HepG2 (cell line): Measurements from ENCODE around the gene WDR73. TPM values are rescaled to one million over a fixed set of nuclear protein-coding genes. Genes with fewer than 3 reads are reported as not detected.

Source experiments
- ATAC-seq: fragments of 200-7000 bp; cut with Tn5 transposase; 3 replicates; pipeline ENCODE4 v1.9.1; 2020; ENCODE audit warnings: mild to moderate bottlenecking, moderate library complexity
- BruUV-seq: library from RNA; stranded (reverse); fragments of 400-500 nt; replicated peaks from 2 replicates; lab custom pipeline; 2021; lab: Mats Ljungman, UMichigan
- CTCF ChIA-PET: fragments of 300-600 bp; formaldehyde crosslinking; extraction: SDS; loops from one replicate; lab custom pipeline; 2021; ENCODE audit warnings: low total read pairs, inconsistent platforms, low intra/inter-chr PET ratio; lab: Yijun Ruan, JAX
- POLR2A ChIA-PET: fragments of 350-600 bp; sonication (Branson Sonifier 250); formaldehyde crosslinking; loops from one replicate; lab custom pipeline; 2020; ENCODE audit warnings: antibody characterized with exemption, inconsistent platforms; lab: Yijun Ruan, JAX
- DNase-seq: peaks from one replicate; pipeline ENCODE4 v3.0.0-alpha.2; 2015; ENCODE audit warnings: low spot score
- FAIRE-seq: peaks from 3 replicates; lab custom pipeline; 2011; peaks lifted over from hg19 to GRCh38; lab: Jason Lieb, UNC
- H2AFZ ChIP-seq: one replicate; pipeline ENCODE4 v1.6.1; 2011; ENCODE audit warnings: low read length, inconsistent platforms
- H3K27ac ChIP-seq: fragments of 300-600 bp; 3 replicates; pipeline ENCODE4 v1.8.0; 2011; ENCODE audit warnings: mixed run types, mild to moderate bottlenecking, mixed read lengths, low read length, inconsistent platforms; ENCODE audit not compliant: insufficient read depth; ENCODE audit errors: extremely low read length
- H3K27me3 ChIP-seq, 2 experiments: fragments of 200-600 bp in 1 of 2; 2 replicates in 1 of 2; 3 replicates in 1 of 2; pipeline versions ENCODE4 v1.6.0 to v1.8.0; 2011; ENCODE audit warnings: low read length in 2 of 2, mild to moderate bottlenecking in 2 of 2, moderate library complexity in 2 of 2, inconsistent platforms in 1 of 2; ENCODE audit not compliant: insufficient read depth in 2 of 2, control insufficient read depth in 1 of 2
- H3K36me3 ChIP-seq, 2 experiments: fragments of 200-600 bp in 1 of 2; replicated peaks in 1 of 2; 2 replicates in 1 of 2; 3 replicates in 1 of 2; pipeline versions ENCODE4 v1.5.1 to v1.8.0; 2011; ENCODE audit warnings: low read length in 2 of 2, inconsistent platforms in 1 of 2; ENCODE audit not compliant: insufficient read depth in 2 of 2, control insufficient read depth in 1 of 2
- H3K4me1 ChIP-seq: 2 replicates; pipeline ENCODE4 v1.5.1; 2012; ENCODE audit warnings: low read length, inconsistent platforms; ENCODE audit not compliant: insufficient read depth
- H3K4me2 ChIP-seq: 2 replicates; pipeline ENCODE4 v1.6.0; 2011; ENCODE audit warnings: low read depth, low read length, inconsistent platforms
- H3K4me3 ChIP-seq, 3 experiments: fragments of 200-600 bp in 1 of 3; sonication (generic), shearing (Covaris generic) in 1 of 3; replicated peaks in 1 of 3; 2 replicates each; pipeline ENCODE4 v1.5.1; 2011 to 2016; ENCODE audit warnings: low read length in 3 of 3, inconsistent platforms in 2 of 3, low read depth in 2 of 3, mild to moderate bottlenecking in 2 of 3, control low read depth in 1 of 3, mixed read lengths in 1 of 3; ENCODE audit not compliant: insufficient read depth in 1 of 3
- H3K79me2 ChIP-seq: one replicate; pipeline ENCODE4 v1.6.1; 2011; ENCODE audit warnings: low read length, inconsistent platforms; ENCODE audit not compliant: insufficient read depth
- H3K9ac ChIP-seq: 2 replicates; pipeline ENCODE4 v1.6.0; 2011; ENCODE audit warnings: mild to moderate bottlenecking, low read depth, low read length, inconsistent platforms; ENCODE audit not compliant: insufficient read depth
- H3K9me3 ChIP-seq: 2 replicates; pipeline ENCODE4 v1.5.1; 2012; ENCODE audit warnings: mild to moderate bottlenecking, low read length
- H4K20me1 ChIP-seq: 2 replicates; pipeline ENCODE4 v1.6.0; 2011; ENCODE audit warnings: inconsistent platforms, mild to moderate bottlenecking, low read length, moderate library complexity; ENCODE audit not compliant: insufficient read depth
- ATF7 ChIP-seq, 2 experiments: fragments of 450-650 bp in 1 of 2; sonication (generic) in 1 of 2; formaldehyde crosslinking in 1 of 2; IDR thresholded peaks; 2 replicates each; pipeline versions ENCODE4 v1.4.0 to v1.6.1; 2016 to 2020; ENCODE audit warnings: antibody characterized with exemption in 1 of 2, mild to moderate bottlenecking in 1 of 2, missing genetic modification reagents in 1 of 2
- GRHL1 ChIP-seq: sonication (generic); formaldehyde crosslinking; conservative IDR thresholded peaks from 2 replicates; pipeline ENCODE4 v1.8.0; 2022; ENCODE audit warnings: missing genetic modification reagents
- HNF4A ChIP-seq: sonication (generic); formaldehyde crosslinking; IDR thresholded peaks from 2 replicates; pipeline ENCODE4 v1.4.0; 2020; ENCODE audit warnings: missing genetic modification reagents
- KAT7 ChIP-seq: IDR thresholded peaks from 2 replicates; pipeline ENCODE4 v1.6.1; 2018; ENCODE audit warnings: borderline replicate concordance, missing compliant biosample characterization
- SMYD3 ChIP-seq: sonication (generic); formaldehyde crosslinking; IDR thresholded peaks from 2 replicates; pipeline ENCODE4 v1.8.1; 2023; ENCODE audit warnings: mild to moderate bottlenecking, missing genetic modification reagents
- SNRNP70 ChIP-seq: fragments of 200-400 bp; formaldehyde crosslinking; IDR thresholded peaks from 2 replicates; pipeline ENCODE4 v1.6.1; 2017; ENCODE audit warnings: mild to moderate bottlenecking, low read depth, low read length, moderate library complexity
- TGIF2 ChIP-seq: IDR thresholded peaks from 2 replicates; pipeline ENCODE4 v1.6.1; 2016; ENCODE audit warnings: control low read depth, missing compliant biosample characterization
- ZBTB40 ChIP-seq, 2 experiments: fragments of 450-650 bp in 1 of 2; sonication (generic) in 1 of 2; formaldehyde crosslinking in 1 of 2; IDR thresholded peaks; 2 replicates each; pipeline versions ENCODE4 v1.6.1 to v1.8.0; 2016 to 2022; ENCODE audit warnings: antibody characterized with exemption in 1 of 2, mild to moderate bottlenecking in 1 of 2, missing genetic modification reagents in 1 of 2
- ZNF780A ChIP-seq: sonication (generic); formaldehyde crosslinking; IDR thresholded peaks from 2 replicates; pipeline ENCODE4 v1.8.0; 2022; ENCODE audit warnings: mild to moderate bottlenecking, missing genetic modification reagents, moderate library complexity
- WGBS: methylation state at CpG from one replicate; pipeline ENCODE4 v1.1.6; 2017; ENCODE audit warnings: low lambda C conversion rate; 5-methylcytosine and 5-hydroxymethylcytosine counted together
- in situ Hi-C: cut with HindIII; loops from 2 replicates; pipeline ENCODE4 v1.10.0; 2017; ENCODE audit warnings: low pct_unique_long_range_greater_than_20kb; ENCODE audit not compliant: extremely low pct_ligation_motif_present
- intact Hi-C: fragments of 100-400 bp; cut with micrococcal nuclease; formaldehyde crosslinking; loops from one replicate; pipeline ENCODE4 v1.10.0; 2022; ENCODE audit not compliant: unreplicated experiment
- polyA plus RNA-seq, 8 experiments: library from polyadenylated mRNA; depleted of rRNA in 3 of 8; stranded (reverse) in 7 of 8; unstranded in 1 of 8; fragments of >200 nt; fragmentation: Illumina TruSeq in 4 of 8; extraction: Trizol in 4 of 8; gene quantifications; 2 replicates each; pipeline versions ENCODE4 v1.2.1 to v1.2.3, GENCODE V29; 2011 to 2016; ENCODE audit warnings: low read depth in 4 of 8, missing spikeins in 1 of 8, mixed read lengths in 1 of 8; ENCODE audit not compliant: insufficient read depth in 1 of 8
- total RNA-seq, 5 experiments: library from RNA; depleted of rRNA; stranded (reverse); fragments of >200 nt; fragmentation: Illumina TruSeq; extraction: Trizol; gene quantifications; 2 replicates each; pipeline ENCODE4 v1.2.3, GENCODE V29; 2016; ENCODE audit warnings: low read depth in 1 of 5

Gene WDR73
- total and polyA plus RNA-seq, 2 of the 13 experiments (the other 11 are each of a cell fraction or from before 2014, with no cell fraction given) = 20.0 to 35.5 TPM

- TF ChIP-seq GRHL1 (CRISPR knock-in tag) = no peak
- TF ChIP-seq ZNF780A = no peak
- peak; percentile 96 for TF ChIP-seq HNF4A (CRISPR knock-in tag)
- peak; percentile 59; the same call in 1 of the 2 replicates for TF ChIP-seq TGIF2 (CRISPR knock-in tag)
- peak; percentile 75; the same call in 1 of the 2 replicates for TF ChIP-seq SMYD3 (CRISPR knock-in tag)
- TF ChIP-seq, all 625 proteins: peak for 188
Measured at GRCh38 chr15:84606653-84607120, 47.4 kb downstream of the WDR73 start (continued).

- H3K27me3 ChIP-seq = no peaks in the 10 kb centered on the region; a peak in 1 of 5 replicates
- CTCF ChIA-PET = no interaction called here
Measured at GRCh38 chr15:84605554-84605882, 48.6 kb downstream of the WDR73 start.

More at GRCh38 chr15:84605554-84605882, 48.6 kb downstream of the WDR73 start:
- 93% methylated on average over 2 of the region's 2 CpGs for WGBS
- Histone ChIP-seq H3K4me2 (peak overlapping the region; percentile 80), H3K9me3 (no peaks in the 10 kb centered on the region), H3K9ac (0 out of 2 replicates have a peak overlapping the region, but pooled peaks have one; percentile 21), H3K79me2 (peaks cover 66% of the 10 kb centered on the region), H3K27ac (peak overlapping the region; percentile 87), H4K20me1 (no peaks in the 10 kb centered on the region), H3K4me1 (peaks cover 84% of the 10 kb centered on the region), H2AFZ (no peak overlapping the region), H3K4me3 (peak overlapping the region in 1 of 3 experiments; percentile 18; a peak in 1 of 6 replicates), H3K36me3 (peaks cover 5 to 16% of the 10 kb centered on the region in 2 experiments)
- ATAC-seq (no peak), FAIRE-seq (no peak), DNase-seq (no peak)
- in situ Hi-C loops = no loop called here
- no TSS peak for BruUV-seq
- intact Hi-C loops = no loop called here
- POLR2A ChIA-PET = interaction anchor here (0.8 to 7.1 kb wide), 7 partner anchors 19 to 111 kb away, joined by 3 to 94 read pairs (median 5); partner anchors contain the start of genes SEC11A and WDR73
- TF ChIP-seq ATF7 (IDR thresholded peaks at IDR 0.05) (no peak), ATF7 (CRISPR knock-in tag; IDR thresholded peaks at IDR 0.05) (no peak), ZBTB40 (IDR thresholded peaks at IDR 0.05) (no peak), ZBTB40 (CRISPR knock-in tag; IDR thresholded peaks at IDR 0.05) (no peak), KAT7 (CRISPR knock-in tag) (0 out of 2 replicates have a peak, but pooled peaks have one; percentile 4), SNRNP70 (no peak)
